ENCODE data around the gene CAPN9.
A peak's percentile ranks its signal among the peaks of the same experiment; 100 is the strongest.
"Not testable (repeated sequence)": the region's sequence is repeated elsewhere in the genome, so short reads cannot be mapped to it uniquely, and the experiment has no call there.

CAPN9 gene

DNA sequence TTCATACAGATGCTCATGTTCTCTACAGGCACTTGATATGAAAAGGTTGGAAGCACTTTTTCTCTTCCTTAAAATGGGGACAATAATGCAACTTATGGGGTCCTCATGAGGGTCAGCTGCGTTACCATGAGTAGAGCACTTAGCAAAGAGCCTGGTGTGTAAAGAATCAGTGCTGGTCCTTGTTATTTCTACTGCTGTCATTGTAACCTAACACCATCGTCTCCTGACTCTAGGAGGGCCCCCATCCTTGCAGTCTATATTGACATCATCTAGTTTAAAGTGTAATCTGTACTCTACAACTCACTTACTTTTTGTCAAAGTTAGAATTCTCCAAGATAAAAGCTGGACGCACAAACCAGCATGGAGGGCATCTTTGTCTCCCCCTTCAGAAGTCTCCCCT lies 2.4 kb downstream of the CAPN9 start:
- DNase-seq = no peak

DNA sequence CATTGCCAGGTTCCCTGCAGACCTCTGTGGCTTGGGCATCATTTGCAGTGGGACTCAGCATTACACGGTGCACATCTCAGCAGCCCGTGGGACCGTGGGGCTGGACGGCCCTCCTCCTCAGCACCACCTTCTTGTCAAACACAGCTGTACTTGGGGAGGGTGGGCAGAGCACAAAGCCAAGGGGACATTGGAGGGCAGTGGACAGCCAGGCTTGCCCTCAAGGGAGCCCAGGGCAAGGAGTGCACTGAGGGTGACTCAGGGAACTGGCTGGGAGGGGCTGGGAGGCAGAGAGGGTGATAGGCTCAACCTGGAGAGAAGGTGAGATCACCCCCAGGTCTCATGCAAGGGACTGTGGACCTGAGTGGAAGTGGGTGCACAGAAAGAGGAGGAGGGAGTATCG lies 3.4 kb downstream of the CAPN9 start:
- no peak for DNase-seq

DNA sequence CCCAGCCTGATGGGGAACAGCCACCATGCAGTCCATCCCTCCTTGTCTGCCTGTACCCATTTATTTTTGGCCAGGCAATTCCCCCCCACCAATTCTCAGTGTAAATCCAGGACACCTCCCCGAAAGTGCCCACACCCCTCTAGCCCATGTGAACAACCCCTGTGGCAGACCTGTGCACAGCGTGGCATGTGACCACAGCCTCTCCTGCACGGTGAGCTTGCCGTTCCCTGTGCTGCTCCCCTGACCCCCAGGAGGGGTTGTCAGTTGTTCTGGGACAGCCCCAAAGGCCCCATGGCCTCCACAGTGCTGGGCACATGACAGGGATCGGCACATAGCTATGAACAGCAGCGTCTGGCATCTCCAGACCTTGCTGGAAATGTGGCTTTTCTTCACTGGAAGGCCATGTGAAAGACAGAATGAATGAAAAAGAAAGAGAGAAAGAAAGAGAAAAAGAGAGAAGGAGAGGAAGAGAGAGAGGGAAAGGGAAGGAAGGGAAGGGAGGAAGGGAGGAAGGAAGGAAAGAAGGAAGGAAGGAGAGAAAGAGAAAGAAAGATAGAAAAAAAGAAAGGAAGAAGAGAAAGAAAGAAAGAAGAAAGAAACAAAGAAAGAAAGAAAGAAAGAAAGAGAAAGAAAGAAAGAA lies 3.9 kb downstream of the CAPN9 start:
- DNase-seq = no peak

DNA sequence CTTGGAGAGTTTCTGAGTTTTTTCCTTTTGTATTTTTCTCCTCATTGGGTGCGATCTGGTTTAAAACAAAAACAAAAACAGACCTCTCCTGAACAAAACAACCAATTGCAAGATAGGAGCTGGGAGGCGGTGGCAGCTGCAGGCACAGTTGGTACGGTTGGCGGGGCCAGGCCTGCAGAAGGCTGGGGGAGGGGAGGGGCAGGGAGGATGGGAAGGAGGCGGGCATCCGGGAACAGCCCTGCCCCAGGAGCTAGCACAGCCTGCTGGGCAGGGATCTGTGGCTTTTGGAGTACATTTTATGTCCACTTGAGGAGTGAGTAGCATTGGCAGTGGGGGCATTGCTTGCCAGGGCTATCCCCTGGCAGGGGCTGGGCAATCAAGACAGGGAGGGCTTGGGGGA lies 5.2 kb downstream of the CAPN9 start:
- DNase-seq = peak; percentile 71

DNA sequence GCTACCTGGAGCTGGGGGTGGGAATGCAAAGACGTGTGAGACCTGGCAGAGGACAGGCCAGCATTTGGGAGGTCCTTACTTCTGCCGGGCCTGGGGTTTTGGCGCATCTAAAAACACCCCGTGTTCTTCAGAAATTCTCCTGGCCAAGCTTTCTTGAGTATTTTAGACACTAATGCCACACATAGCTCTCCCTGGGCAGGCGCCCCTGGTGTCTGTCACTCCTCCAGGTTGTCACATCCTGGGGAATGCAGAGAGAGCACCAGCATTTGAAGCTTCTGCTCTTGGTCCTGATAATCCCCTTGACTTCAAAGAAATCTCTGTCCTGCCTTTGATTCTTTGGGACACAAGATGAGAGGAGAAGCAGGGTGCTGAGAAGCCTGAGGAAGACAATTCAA lies 6.0 kb downstream of the CAPN9 start:
- DNase-seq = no peak

DNA sequence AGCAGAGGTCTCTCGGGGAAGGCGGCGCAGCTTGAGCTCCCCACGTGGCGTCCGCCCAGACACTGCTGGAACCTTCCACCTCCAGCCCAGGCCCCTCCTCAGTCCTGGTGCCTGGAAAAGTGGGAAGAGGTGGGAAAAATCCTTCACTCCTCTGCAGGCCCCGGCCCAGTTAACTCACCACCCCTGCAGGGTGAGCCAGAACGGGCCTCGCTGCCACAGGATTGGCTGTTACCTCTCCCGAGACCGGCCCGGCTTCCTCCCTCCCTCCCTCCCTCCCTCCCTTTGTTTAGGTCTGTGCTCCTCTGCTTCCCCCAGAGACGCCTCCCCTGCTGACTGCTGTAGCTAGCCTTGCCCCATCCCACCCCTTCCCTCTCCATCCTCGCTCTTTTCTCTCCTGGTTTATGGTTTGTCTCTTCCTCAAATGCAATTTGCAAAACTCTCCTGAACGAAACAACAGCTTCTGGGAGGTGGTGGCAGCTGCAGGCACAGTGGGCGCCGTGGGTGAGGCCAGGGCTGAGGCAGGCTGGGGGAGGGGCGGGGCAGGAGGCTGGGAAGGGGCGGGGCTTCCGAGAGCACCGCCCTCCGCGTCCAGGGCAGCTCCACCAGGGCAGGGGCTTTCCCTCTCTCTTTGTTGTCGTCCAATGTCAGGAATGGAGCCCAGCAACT lies 6.5 kb downstream of the CAPN9 start:
- peak; percentile 74 for DNase-seq

DNA sequence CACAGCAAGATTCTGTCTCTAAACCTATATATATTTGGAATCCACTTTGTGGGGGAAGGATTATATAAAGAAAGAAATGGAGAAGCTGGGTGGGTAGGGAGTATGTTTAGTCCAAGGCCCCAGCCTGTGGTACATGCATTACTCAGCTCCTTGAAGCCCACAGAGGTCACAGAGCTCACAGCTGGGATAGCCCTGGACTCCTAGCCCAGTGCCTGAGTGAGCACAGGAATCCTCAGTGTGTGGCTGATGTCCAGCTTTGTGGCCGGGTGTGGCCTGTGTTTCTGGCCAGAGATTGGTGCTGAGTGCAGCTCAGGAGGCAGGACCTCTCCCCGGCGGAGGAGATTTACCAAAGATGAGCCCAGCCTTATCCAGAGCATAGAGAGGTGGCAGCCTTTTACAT lies 7.6 kb downstream of the CAPN9 start:
- no peak for DNase-seq

DNA sequence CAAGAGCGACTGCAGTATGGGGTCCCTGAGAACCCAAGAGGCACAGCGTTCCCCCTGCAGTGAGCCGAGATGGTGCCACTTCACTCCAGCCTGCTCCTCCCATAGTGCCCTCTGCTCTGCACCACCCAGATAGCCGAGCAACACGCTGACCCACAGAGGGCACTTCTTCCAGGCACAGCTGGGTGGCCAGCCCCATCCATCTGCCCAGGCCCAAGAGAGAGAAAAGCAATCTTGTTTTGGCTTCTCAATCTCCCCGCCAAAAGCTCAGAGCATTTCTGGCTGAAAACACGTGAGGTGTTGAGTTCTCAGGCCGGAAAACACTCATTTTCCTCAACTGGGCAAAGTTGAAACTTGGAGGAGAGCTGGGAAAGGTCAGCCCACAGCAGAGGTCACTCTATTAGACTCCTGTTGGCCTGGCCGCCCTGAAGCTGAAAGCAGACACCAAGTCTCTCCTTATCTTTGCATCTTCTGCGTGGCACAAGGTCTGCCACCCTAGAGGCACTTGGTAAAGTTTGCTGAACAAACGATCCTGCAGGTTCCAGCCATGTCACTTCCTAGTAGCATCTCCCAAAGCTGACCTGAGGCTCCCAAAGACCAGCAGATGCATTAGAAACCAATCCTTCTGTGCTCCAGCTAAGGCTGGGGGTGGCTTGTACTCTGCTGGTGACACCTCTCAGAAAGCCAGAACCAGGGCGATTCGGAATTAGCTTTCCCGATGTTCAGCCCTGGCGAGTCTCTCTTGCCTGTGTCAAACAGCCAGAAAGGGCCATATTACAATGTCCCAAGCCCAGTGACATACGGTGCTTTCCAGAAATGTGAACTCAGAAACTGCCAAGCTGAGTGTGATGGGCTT lies 10.9 kb downstream of the CAPN9 start:
- DNase-seq = no peak

DNA sequence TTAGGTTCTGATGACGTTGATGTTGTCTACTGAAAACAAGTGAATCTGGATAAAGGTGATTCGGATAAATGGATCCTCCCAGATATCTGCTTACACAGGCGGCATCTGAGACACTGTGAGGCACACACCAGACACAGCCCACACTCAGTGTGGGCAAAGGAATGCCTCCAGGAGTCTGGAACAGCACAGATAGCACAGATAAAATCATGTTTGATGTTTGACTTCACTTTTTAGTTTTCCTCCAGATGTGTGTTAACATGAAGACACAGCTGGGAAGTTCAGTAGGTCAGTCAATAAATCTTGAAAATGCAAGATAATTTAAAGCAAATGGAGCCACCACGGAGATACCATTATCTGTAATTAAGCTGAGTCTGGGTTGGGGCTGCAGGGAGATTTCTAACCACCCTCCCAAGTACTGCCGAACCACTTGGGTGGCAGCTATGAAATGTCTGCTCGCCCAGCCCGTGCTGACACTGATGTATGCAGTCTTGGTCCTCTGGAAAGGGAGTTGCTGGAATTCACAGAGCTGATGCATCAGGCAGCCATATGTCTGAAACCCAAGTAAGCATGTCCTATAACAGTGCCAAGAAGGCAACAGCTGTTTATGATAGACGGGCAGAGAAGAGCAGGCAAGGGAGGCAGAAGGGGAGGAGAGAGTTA lies 11.7 kb downstream of the CAPN9 start:
- peak; percentile 56 for DNase-seq

DNA sequence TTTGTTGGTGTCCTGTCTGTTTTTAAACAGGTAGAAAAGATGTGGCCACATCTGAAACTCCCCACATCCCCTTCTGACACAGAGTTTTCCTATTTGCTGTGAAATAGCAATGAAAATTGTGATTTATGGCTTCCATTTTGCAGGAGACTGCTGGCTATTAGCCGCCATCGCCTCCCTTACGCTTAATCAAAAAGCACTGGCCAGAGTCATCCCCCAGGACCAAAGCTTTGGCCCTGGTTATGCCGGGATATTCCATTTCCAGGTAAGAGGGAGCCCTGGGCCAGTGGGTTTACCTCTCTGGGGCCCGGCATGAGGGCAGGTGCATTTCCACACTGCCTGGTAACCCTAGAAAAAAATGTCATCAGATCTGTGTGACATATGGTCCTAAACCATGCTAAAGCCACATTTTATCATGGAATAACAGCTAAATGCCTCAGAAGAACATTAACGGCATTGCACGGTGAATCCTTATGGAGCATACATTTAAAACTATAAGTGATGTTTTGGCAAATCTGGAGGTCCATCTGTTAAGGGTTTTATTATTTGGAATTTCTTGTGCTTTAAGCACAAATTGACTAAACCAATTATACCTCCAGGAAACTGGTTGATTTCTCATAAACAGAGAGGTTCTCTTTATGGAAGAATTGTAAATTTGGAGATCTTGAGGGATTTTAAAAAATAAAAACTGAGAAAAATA lies 12.3 kb downstream of the CAPN9 start:
- no peak for DNase-seq

DNA sequence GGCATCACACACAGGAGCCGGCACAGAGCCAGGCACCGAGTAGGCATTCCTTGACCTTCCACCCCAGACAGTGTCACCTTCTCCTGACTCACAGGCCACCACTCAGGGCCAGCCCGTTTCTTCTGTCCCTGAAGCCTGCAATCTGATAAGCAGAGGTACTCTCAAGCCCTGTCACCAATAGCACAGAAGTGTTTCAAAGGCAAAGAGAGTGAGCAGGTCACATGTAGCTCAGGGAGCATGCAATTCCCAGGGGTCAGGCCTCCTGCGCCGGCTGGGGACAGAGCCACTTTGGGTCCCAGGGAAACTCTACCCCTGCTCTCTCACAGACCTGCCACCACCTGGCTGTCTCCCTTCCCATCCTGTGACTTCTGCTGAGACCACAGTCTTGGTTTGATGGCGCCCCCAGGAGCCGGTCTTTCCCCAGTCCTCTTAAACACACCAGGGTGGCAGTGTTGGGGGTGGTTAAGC lies 13.2 kb downstream of the CAPN9 start:
- DNase-seq = no peak

DNA sequence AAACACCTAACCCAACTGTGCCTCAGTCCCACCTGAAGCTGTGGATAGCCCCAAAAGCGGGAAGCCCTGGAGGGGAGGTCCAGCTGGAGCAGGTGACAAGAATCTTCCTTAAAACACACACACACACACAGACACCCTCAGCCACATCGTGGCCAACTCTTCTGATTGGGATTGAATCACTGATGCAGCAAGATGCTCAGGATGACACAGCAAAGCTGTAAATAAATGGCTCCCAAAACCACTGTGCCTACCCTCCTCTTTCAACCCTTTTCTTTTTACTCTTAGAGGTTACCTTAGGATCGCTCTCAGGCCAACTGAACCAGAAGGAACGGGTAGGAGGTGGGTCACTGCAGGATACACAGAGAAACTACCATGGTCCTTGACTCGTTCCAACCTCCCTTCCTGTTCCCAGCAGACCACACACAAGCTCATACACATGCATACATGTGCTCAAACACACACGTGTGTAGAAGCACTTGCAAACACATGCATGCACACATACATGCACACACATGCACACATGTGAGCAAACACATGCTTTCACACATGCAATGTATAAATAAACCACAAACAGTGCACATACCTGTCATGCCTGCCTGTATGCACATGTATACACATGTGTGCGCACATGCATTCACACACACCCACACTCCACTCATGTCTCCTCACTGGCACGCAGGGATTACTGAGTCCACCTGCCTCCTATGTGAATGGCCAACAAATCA lies 14.4 kb downstream of the CAPN9 start:
- no peak for DNase-seq

DNA sequence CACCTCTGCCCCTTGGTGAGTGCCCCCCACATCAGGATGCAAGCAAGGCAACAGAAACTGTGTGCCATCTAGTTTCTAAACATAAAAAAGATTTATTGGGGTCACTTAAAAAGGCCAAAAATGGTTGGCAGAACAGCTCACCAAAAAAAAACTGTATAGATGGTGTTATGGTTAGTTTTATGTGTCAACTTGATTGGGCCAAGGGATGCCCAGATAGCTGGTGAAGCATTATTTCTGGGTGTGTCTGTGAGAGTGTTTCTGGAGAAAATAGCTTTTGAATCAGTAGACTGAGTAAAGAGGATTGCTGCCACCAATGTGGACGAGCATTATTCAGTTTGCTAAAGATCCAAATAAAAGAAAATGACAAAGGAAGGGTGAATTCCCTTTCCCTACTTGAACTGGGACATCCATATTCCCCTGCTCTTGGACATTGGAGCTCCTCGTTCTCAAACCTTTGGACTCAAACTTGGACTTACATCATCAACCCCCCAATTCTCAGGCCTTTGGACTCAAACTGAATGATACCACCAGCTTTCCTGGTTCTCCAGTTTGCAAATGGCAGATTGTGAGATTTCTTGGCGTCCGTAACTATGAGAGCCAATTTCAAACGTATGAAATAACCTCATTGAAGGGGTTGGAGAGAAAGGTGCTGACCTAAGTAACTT lies 16.9 kb downstream of the CAPN9 start:
- DNase-seq = no peak

DNA sequence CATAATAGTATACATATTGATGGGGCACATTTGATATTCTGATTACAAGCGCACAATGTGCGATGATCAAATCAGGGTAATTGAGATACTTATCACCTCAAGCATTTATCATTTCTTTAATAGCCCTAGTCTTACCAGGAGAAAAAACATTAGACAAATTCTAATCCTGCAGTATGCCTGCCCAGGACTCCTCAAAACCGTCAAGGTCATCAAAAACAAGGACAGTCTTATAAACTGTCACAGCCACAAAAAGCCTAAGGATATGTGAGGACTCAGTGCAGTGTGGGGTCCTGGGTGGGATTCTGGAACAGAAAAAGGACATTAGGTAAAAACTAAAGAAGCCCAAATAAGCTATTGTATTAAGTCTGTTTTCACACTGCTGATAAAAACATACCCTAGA lies 19.1 kb downstream of the CAPN9 start:
- no peak for DNase-seq

DNA sequence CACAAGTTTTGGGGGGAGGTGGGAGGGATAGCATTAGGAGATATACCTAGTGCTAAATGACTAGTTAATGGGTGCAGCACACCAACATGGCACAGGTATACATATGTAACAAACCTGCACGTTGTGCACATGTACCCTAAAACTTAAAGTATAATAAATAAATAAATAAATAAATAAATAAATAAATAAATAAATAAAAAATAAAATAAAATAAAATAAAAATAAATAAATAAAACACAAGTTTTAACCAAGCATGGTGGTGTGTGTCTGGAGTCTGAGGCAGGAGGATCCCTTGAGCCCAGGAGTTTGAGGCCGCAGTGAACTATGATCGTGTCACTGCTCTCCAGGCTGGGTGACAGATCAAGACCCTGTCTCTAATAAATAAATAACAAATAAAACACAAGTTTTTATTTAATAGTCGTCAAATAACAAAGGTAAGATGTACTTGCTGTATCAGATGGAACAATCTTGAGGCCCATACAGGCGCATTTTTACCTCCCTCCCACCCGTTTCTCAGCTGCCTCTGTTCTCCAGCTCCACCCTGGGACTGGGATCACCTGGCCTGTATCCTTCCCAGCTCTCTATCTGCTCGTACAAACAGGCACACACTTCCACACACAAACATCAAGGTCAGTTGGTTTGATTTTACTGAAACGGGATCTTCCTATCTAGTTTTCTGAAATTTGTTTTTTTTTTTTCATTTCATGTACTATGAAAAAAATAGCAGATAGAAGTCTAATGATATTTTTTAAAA lies 20.8 kb downstream of the CAPN9 start:
- DNase-seq = not testable (repeated sequence)

DNA sequence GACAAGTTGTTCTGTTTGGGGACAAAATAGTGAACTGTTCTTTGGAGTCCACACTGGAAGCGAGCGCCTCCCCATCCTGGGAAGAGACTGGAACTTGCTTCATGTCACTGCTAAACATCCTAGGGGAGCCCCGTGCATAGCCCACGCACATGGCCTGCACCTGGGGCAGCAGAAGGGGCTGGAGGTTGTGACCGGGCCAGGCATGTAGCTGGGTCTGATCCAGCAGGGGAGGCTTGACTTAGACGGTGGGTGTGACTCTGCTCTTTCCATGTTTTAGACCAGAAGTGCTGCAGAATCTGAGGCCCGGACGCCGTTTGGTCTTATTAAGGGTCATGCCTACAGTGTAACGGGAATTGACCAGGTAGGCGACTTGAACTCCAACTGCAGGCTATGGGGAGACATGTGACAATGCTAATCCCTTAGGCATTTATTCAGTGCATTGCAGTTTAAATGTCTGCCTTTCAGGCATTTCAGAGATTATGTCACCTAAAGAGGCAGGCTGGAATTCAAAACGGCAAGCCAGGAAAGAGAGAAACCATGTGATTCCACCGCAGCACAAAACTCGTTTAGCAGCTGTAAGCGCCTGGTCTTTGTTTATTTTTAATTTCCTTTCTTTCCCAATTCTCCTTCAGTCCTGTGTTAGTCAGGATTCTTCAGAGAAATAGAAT lies 21.8 kb downstream of the CAPN9 start:
- DNase-seq = no peak

DNA sequence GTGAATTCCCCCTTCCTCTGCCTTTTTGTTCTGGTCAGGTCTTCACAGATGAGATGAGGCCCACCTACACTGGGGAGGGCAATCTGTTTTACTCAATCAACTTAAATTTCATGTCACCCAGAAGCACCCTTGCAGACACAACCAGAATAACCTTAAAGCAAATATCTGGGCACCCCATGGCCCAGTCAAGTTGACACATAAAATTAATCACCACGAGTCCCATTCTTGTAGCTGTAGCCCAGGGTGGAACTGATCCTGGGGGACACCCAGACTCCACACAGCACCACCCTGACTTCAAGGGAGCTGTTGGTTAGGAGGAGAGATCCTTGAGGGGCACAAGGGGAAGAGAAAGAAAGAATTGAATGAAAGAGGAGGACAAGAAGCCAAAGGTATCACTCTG lies 23.1 kb downstream of the CAPN9 start:
- no peak for DNase-seq

DNA sequence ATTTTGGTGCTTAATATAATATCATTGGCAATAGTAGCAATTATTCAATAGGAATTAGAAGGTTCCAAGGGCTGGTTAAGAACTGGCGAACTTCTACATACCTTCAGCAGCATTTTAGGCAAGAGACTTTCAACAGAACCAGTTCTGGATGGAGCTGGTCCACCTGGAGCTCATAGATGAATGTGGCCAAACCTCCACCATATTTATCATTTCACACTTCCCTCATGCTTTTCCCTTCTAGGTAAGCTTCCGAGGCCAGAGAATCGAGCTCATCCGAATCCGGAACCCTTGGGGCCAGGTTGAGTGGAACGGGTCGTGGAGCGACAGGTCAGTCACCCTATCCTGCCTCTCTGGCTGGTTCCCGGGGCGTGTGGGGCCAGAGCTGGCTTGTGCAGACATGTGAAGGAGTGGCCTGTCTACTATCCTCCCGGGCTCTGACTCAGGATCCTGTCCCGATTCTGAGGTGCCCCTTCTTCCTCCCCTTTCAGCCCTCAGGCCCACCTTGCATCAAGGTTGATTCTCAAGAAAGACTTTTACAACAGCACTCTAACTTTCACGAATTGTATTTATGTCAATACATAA lies 24.7 kb downstream of the CAPN9 start:
- no peak for DNase-seq

All from left hindlimb (tissue), 1 donor.